ENCODE measurements around the gene TACC2. TPM values are rescaled to one million over a fixed set of nuclear protein-coding genes. Genes with fewer than 3 reads are reported as not detected.
"Not testable (repeated sequence)": the region's sequence is repeated elsewhere in the genome, so short reads cannot be mapped to it uniquely, and the experiment has no call there.

Gene TACC2
- total and polyA plus RNA-seq, 4 donors, result 43.3 to 309 (median 127) TPM

GRCh38 chr10:122073508-122073907, 84.5 kb downstream of the TACC2 start:
- H3K9me3 ChIP-seq (ENCODE audit: control insufficient read depth in 4 of 4, insufficient read depth in 3 of 4, low read length in 3 of 4), result no peaks in the 10 kb centered on the region
- no peak overlapping the region for H3K27ac ChIP-seq (ENCODE audit: low read depth in 1 of 2, low read length in 1 of 2)
- 95 to 96% methylated on average over 7 of the region's 7 CpGs for WGBS, 2 donors
- H3K27me3 ChIP-seq (ENCODE audit: control insufficient read depth in 3 of 3, insufficient read depth in 3 of 3, low read length in 2 of 3), result no peaks in the 10 kb centered on the region
- H3K4me1 ChIP-seq (ENCODE audit: control insufficient read depth in 5 of 5, insufficient read depth in 5 of 5, low read length in 5 of 5), result peaks cover 0 to 8% (median 0%) of the 10 kb centered on the region in 5 donors
- DNase-seq (no peak), ATAC-seq (ENCODE audit: insufficient read depth, low FRiP score) (no peak)
- no peaks in the 10 kb centered on the region for H3K36me3 ChIP-seq (ENCODE audit: control insufficient read depth in 4 of 4, insufficient read depth in 4 of 4, low read length in 4 of 4)
- no peak overlapping the region for H3K9ac ChIP-seq (ENCODE audit: insufficient read depth in 1 of 2, low read length in 2 of 2)
- H3K4me3 ChIP-seq, result no peak overlapping the region
- no peak for TF ChIP-seq CTCF (IDR thresholded peaks at IDR 0.05; ENCODE audit: control extremely low read depth, extremely low read depth)

- Histone ChIP-seq H3K9ac (ENCODE audit: insufficient read depth in 1 of 2, low read length in 2 of 2) (no peak overlapping the region), H3K36me3 (ENCODE audit: control insufficient read depth in 4 of 4, insufficient read depth in 4 of 4, low read length in 4 of 4) (no peaks in the 10 kb centered on the region), H3K27ac (ENCODE audit: low read depth in 1 of 2, low read length in 1 of 2) (no peak overlapping the region), H3K4me3 (no peak overlapping the region), H3K27me3 (ENCODE audit: control insufficient read depth in 3 of 3, insufficient read depth in 3 of 3, low read length in 2 of 3) (no peaks in the 10 kb centered on the region), H3K9me3 (ENCODE audit: control insufficient read depth in 4 of 4, insufficient read depth in 3 of 4, low read length in 3 of 4) (peaks cover 0 to 3% (median 0%) of the 10 kb centered on the region in 4 donors), H3K4me1 (ENCODE audit: control insufficient read depth in 5 of 5, insufficient read depth in 5 of 5, low read length in 5 of 5) (peaks cover 0 to 11% (median 0%) of the 10 kb centered on the region in 5 donors)
- DNase-seq, result no peak
- 90 to 92% methylated on average over 9 of the region's 9 CpGs for WGBS, 2 donors
- TF ChIP-seq CTCF (IDR thresholded peaks at IDR 0.05; ENCODE audit: control extremely low read depth, extremely low read depth), result no peak
- no peak for ATAC-seq (ENCODE audit: insufficient read depth, low FRiP score)
These were observed 86.2 kb downstream of the TACC2 start for GRCh38 chr10:122075171-122075570.

GRCh38 chr10:122075876-122076275, 86.9 kb downstream of the TACC2 start:
- not testable (repeated sequence) for H3K36me3 ChIP-seq (ENCODE audit: control insufficient read depth in 4 of 4, insufficient read depth in 4 of 4, low read length in 4 of 4); H3K9ac ChIP-seq (ENCODE audit: insufficient read depth in 1 of 2, low read length in 2 of 2); H3K4me3 ChIP-seq; ATAC-seq (ENCODE audit: insufficient read depth, low FRiP score); H3K9me3 ChIP-seq (ENCODE audit: control insufficient read depth in 4 of 4, insufficient read depth in 3 of 4, low read length in 3 of 4); DNase-seq; H3K27ac ChIP-seq (ENCODE audit: low read depth in 1 of 2, low read length in 1 of 2); H3K27me3 ChIP-seq (ENCODE audit: control insufficient read depth in 3 of 3, insufficient read depth in 3 of 3, low read length in 2 of 3)
- 97 to 98% methylated on average over 6 of the region's 6 CpGs for WGBS, 2 donors
- H3K4me1 ChIP-seq (ENCODE audit: control insufficient read depth in 5 of 5, insufficient read depth in 5 of 5, low read length in 5 of 5), result peaks cover 0 to 11% (median 0%) of the 10 kb centered on the region in 5 donors

- TF ChIP-seq CTCF (IDR thresholded peaks at IDR 0.05; ENCODE audit: control extremely low read depth, extremely low read depth), result no peak
- DNase-seq, result no peak
- no peak for ATAC-seq (ENCODE audit: insufficient read depth, low FRiP score)
- Histone ChIP-seq H3K9ac (ENCODE audit: insufficient read depth in 1 of 2, low read length in 2 of 2) (no peak overlapping the region), H3K9me3 (ENCODE audit: control insufficient read depth in 4 of 4, insufficient read depth in 3 of 4, low read length in 3 of 4) (peaks cover 0 to 3% (median 0%) of the 10 kb centered on the region in 4 donors), H3K4me1 (ENCODE audit: control insufficient read depth in 5 of 5, insufficient read depth in 5 of 5, low read length in 5 of 5) (peaks cover 0 to 11% (median 0%) of the 10 kb centered on the region in 5 donors), H3K27ac (ENCODE audit: low read depth in 1 of 2, low read length in 1 of 2) (no peak overlapping the region), H3K27me3 (ENCODE audit: control insufficient read depth in 3 of 3, insufficient read depth in 3 of 3, low read length in 2 of 3) (no peaks in the 10 kb centered on the region), H3K4me3 (no peak overlapping the region), H3K36me3 (ENCODE audit: control insufficient read depth in 4 of 4, insufficient read depth in 4 of 4, low read length in 4 of 4) (no peaks in the 10 kb centered on the region)
- WGBS, 2 donors, result 96% methylated on average over 10 of the region's 10 CpGs
These were observed 88.4 kb downstream of the TACC2 start for GRCh38 chr10:122077311-122077875.

Data from lung (tissue), 12 donors.